Osteocyte (in vitro differentiated cells): ENCODE measurements around the gene ALMS1. TPM values are rescaled to one million over a fixed set of nuclear protein-coding genes. Genes with fewer than 3 reads are reported as not detected.
"Not testable (repeated sequence)": the region's sequence is repeated elsewhere in the genome, so short reads cannot be mapped to it uniquely, and the experiment has no call there.

Experiments
- DNase-seq: peaks from one replicate; pipeline ENCODE4 v3.0.0; 2021; ENCODE audit warnings: mixed read lengths; ENCODE audit not compliant: unreplicated experiment; ENCODE audit errors: extremely low spot score
- H3K27ac Mint-ChIP-seq: one replicate; pipeline ENCODE4 v1.8.0; 2021; ENCODE audit warnings: mild to moderate bottlenecking, mixed read lengths; ENCODE audit not compliant: unreplicated experiment
- H3K27me3 Mint-ChIP-seq: one replicate; pipeline ENCODE4 v1.8.0; 2021; ENCODE audit warnings: mixed read lengths; ENCODE audit not compliant: unreplicated experiment
- H3K36me3 Mint-ChIP-seq: one replicate; pipeline ENCODE4 v1.8.0; 2021; ENCODE audit warnings: mixed read lengths; ENCODE audit not compliant: unreplicated experiment
- H3K4me1 Mint-ChIP-seq: one replicate; pipeline ENCODE4 v1.8.0; 2021; ENCODE audit warnings: mixed read lengths; ENCODE audit not compliant: unreplicated experiment
- H3K4me3 Mint-ChIP-seq: one replicate; pipeline ENCODE4 v1.8.0; 2021; ENCODE audit warnings: mild to moderate bottlenecking, moderate library complexity, mixed read lengths; ENCODE audit not compliant: unreplicated experiment
- H3K9me3 Mint-ChIP-seq: one replicate; pipeline ENCODE4 v1.8.0; 2021; ENCODE audit warnings: mixed read lengths; ENCODE audit not compliant: unreplicated experiment
- CTCF ChIP-seq: fragments of 200-600 bp; sonication (generic); IDR thresholded peaks from 2 replicates; pipeline ENCODE4 v1.5.0; 2021; ENCODE audit warnings: antibody characterized with exemption, mild to moderate bottlenecking, moderate library complexity
- total RNA-seq: library from RNA; stranded (reverse); gene quantifications from 2 replicates; pipeline ENCODE4 v1.2.1, GENCODE V29; 2021

The ALMS1 gene
- total RNA-seq, 1 donor from 2014 or later, result 18.5 TPM

GRCh38 chr2:73611867-73612266 lies 226.2 kb downstream of the ALMS1 start:
- Mint-ChIP-seq H3K27me3 (no peaks in the 10 kb centered on the region), H3K27ac (no peak overlapping the region), H3K36me3 (peaks cover 11% of the 10 kb centered on the region), H3K9me3 (no peaks in the 10 kb centered on the region), H3K4me3 (no peak overlapping the region), H3K4me1 (no peaks in the 10 kb centered on the region)
- DNase-seq, result no peak
- TF ChIP-seq CTCF, result no peak

GRCh38 chr2:73614105-73614504 lies 228.5 kb downstream of the ALMS1 start:
- Mint-ChIP-seq H3K27me3 (no peaks in the 10 kb centered on the region), H3K4me3 (no peak overlapping the region), H3K9me3 (no peaks in the 10 kb centered on the region), H3K36me3 (peaks cover 3% of the 10 kb centered on the region), H3K27ac (no peak overlapping the region), H3K4me1 (no peaks in the 10 kb centered on the region)
- no peak for DNase-seq
- TF ChIP-seq CTCF, result no peak

- no peaks in the 10 kb centered on the region for H3K27me3 Mint-ChIP-seq
- no peaks in the 10 kb centered on the region for H3K4me1 Mint-ChIP-seq
- no peak for TF ChIP-seq CTCF
- DNase-seq, result no peak
- H3K27ac Mint-ChIP-seq, result no peak overlapping the region
- H3K36me3 Mint-ChIP-seq, result peaks cover 3% of the 10 kb centered on the region
- no peak overlapping the region for H3K4me3 Mint-ChIP-seq
- H3K9me3 Mint-ChIP-seq, result no peaks in the 10 kb centered on the region
Observed at GRCh38 chr2:73614997-73615396, 229.4 kb downstream of the ALMS1 start.

- not testable (repeated sequence) for H3K27me3 Mint-ChIP-seq, H3K4me1 Mint-ChIP-seq, DNase-seq, H3K36me3 Mint-ChIP-seq, H3K27ac Mint-ChIP-seq, H3K4me3 Mint-ChIP-seq, H3K9me3 Mint-ChIP-seq
Observed at GRCh38 chr2:73619925-73620324, 234.3 kb downstream of the ALMS1 start.

- not testable (repeated sequence) for H3K27me3 Mint-ChIP-seq, H3K36me3 Mint-ChIP-seq, H3K4me1 Mint-ChIP-seq, H3K4me3 Mint-ChIP-seq, H3K27ac Mint-ChIP-seq, DNase-seq
- H3K9me3 Mint-ChIP-seq, result peaks cover 11% of the 10 kb centered on the region
Observed at GRCh38 chr2:73624036-73624435, 238.4 kb downstream of the ALMS1 start.

GRCh38 chr2:73624625-73625024 lies 239.0 kb downstream of the ALMS1 start:
- H3K9me3 Mint-ChIP-seq, result peaks cover 11% of the 10 kb centered on the region
- DNase-seq, H3K27me3 Mint-ChIP-seq, H3K4me3 Mint-ChIP-seq, H3K4me1 Mint-ChIP-seq, H3K27ac Mint-ChIP-seq, H3K36me3 Mint-ChIP-seq: not testable (repeated sequence)

- H3K27ac Mint-ChIP-seq, H3K4me1 Mint-ChIP-seq, DNase-seq, H3K27me3 Mint-ChIP-seq, H3K4me3 Mint-ChIP-seq, H3K36me3 Mint-ChIP-seq: not testable (repeated sequence)
- H3K9me3 Mint-ChIP-seq, result peaks cover 11% of the 10 kb centered on the region
Observed at GRCh38 chr2:73626237-73626636, 240.6 kb downstream of the ALMS1 start.

GRCh38 chr2:73628493-73628892 lies 242.9 kb downstream of the ALMS1 start:
- not testable (repeated sequence) for H3K27me3 Mint-ChIP-seq, H3K27ac Mint-ChIP-seq, DNase-seq, H3K4me3 Mint-ChIP-seq, H3K36me3 Mint-ChIP-seq, H3K4me1 Mint-ChIP-seq
- H3K9me3 Mint-ChIP-seq, result peaks cover 11% of the 10 kb centered on the region
